K562 (cell line): ENCODE results near the gene MYL1. TPM values are rescaled to one million over a fixed set of nuclear protein-coding genes. Genes with fewer than 3 reads are reported as not detected.

Source experiments
- ATAC-seq: fragments of 200-7000 bp; cut with Tn5 transposase; 3 replicates; pipeline ENCODE4 v1.9.1; 2020; ENCODE audit warnings: moderate library complexity
- BruUV-seq: library from RNA; stranded (reverse); fragments of 400-500 nt; replicated peaks from 2 replicates; lab custom pipeline; 2021; lab: Mats Ljungman, UMichigan
- CTCF ChIA-PET: fragments of 300-600 bp; formaldehyde crosslinking; extraction: SDS; loops from one replicate; lab custom pipeline; 2021; ENCODE audit warnings: low intra/inter-chr PET ratio; lab: Yijun Ruan, JAX
- POLR2A ChIA-PET: fragments of 300-600, 350-650 bp; sonication (Branson Sonifier 250); formaldehyde crosslinking; extraction: SDS; loops from one replicate; lab custom pipeline; 2021; ENCODE audit warnings: antibody characterized with exemption, inconsistent platforms; lab: Yijun Ruan, JAX
- DNase-seq, 4 experiments: peaks; one replicate each; pipeline versions ENCODE4 v3.0.0 to v3.0.0-alpha.2; 2011 to 2018; ENCODE audit warnings: low spot score in 3 of 4, mixed read lengths in 3 of 4; ENCODE audit errors: extremely low read depth in 1 of 4
- FAIRE-seq: peaks from 2 replicates; lab custom pipeline; 2011; peaks lifted over from hg19 to GRCh38; lab: Jason Lieb, UNC
- H2AFZ ChIP-seq: 2 replicates; pipeline ENCODE4 v1.6.0; 2011; ENCODE audit warnings: low read depth, low read length, control low read depth, inconsistent platforms
- H3K27ac ChIP-seq: fragments of 200-600 bp; 3 replicates; pipeline ENCODE4 v1.8.0; 2011; ENCODE audit warnings: low read depth, mild to moderate bottlenecking, control low read depth, inconsistent platforms, low read length, moderate library complexity, mixed read lengths; ENCODE audit errors: extremely low read depth
- H3K27me3 ChIP-seq, 2 experiments: fragments of 300-600 bp in 1 of 2; 2 replicates in 1 of 2; 3 replicates in 1 of 2; pipeline versions ENCODE4 v1.6.0 to v1.8.0; 2011; ENCODE audit warnings: inconsistent platforms in 2 of 2, low read length in 2 of 2, mild to moderate bottlenecking in 1 of 2, mixed read lengths in 1 of 2, moderate library complexity in 1 of 2; ENCODE audit not compliant: control insufficient read depth in 2 of 2, insufficient read depth in 2 of 2
- H3K36me3 ChIP-seq: fragments of 300-600 bp; 3 replicates; pipeline ENCODE4 v1.8.0; 2011; ENCODE audit warnings: mild to moderate bottlenecking, low read length, inconsistent platforms; ENCODE audit not compliant: control insufficient read depth, insufficient read depth
- H3K4me1 ChIP-seq, 2 experiments: fragments of 200-600 bp in 1 of 2; replicated peaks in 1 of 2; 2 replicates in 1 of 2; 3 replicates in 1 of 2; pipeline versions ENCODE4 v1.5.1 to v1.8.0; 2011; ENCODE audit warnings: inconsistent platforms in 2 of 2, low read length in 2 of 2, mild to moderate bottlenecking in 1 of 2, mixed read lengths in 1 of 2, moderate library complexity in 1 of 2; ENCODE audit not compliant: control insufficient read depth in 2 of 2, insufficient read depth in 2 of 2
- H3K4me2 ChIP-seq: 2 replicates; pipeline ENCODE4 v1.6.1; 2011; ENCODE audit warnings: low read length, control low read depth, inconsistent platforms, mixed read lengths; ENCODE audit not compliant: insufficient read depth
- H3K4me3 ChIP-seq: fragments of 200-600 bp; sonication (generic), shearing (Covaris generic); 2 replicates; pipeline ENCODE4 v1.5.1; 2016; ENCODE audit warnings: control low read depth, inconsistent platforms
- H3K79me2 ChIP-seq: fragments of 200-600 bp; 3 replicates; pipeline ENCODE4 v1.8.0; 2011; ENCODE audit warnings: low read length, inconsistent platforms; ENCODE audit not compliant: control insufficient read depth, insufficient read depth
- H3K9ac ChIP-seq, 2 experiments: 2 replicates each; pipeline versions ENCODE4 v1.6.0 to v1.6.1; 2011; ENCODE audit warnings: low read depth in 2 of 2, low read length in 2 of 2, control low read depth in 1 of 2, inconsistent platforms in 1 of 2, mild to moderate bottlenecking in 1 of 2, mixed read lengths in 1 of 2; ENCODE audit not compliant: insufficient read depth in 1 of 2
- H3K9me1 ChIP-seq: one replicate; pipeline ENCODE4 v1.6.0; 2011; ENCODE audit warnings: inconsistent platforms, mild to moderate bottlenecking, low read length, moderate library complexity; ENCODE audit not compliant: control insufficient read depth, insufficient read depth
- H3K9me3 ChIP-seq: replicated peaks from 2 replicates; pipeline ENCODE4 v1.5.1; 2011; ENCODE audit warnings: low read depth, low read length, inconsistent platforms; ENCODE audit not compliant: control insufficient read depth, insufficient read depth
- H4K20me1 ChIP-seq: replicated peaks from 2 replicates; pipeline ENCODE4 v1.6.1; 2011; ENCODE audit warnings: low read length, inconsistent platforms, mixed read lengths; ENCODE audit not compliant: control insufficient read depth, insufficient read depth
- BCLAF1 ChIP-seq, 2 experiments: fragments of 450-650 bp in 1 of 2; IDR thresholded peaks; 2 replicates each; pipeline ENCODE4 v1.6.1; 2011 to 2017; ENCODE audit warnings: low read depth in 2 of 2, antibody characterized with exemption in 1 of 2, borderline replicate concordance in 1 of 2, low read length in 1 of 2, mild to moderate bottlenecking in 1 of 2, mixed read lengths in 1 of 2; ENCODE audit not compliant: control insufficient read depth in 1 of 2
- CSDE1 ChIP-seq, 2 experiments: fragments of 450-650 bp; IDR thresholded peaks; 2 replicates each; pipeline ENCODE4 v1.6.1; 2016; ENCODE audit warnings: mild to moderate bottlenecking in 1 of 2
- EHMT2 ChIP-seq: fragments of 450-650 bp; IDR thresholded peaks from 2 replicates; pipeline ENCODE4 v1.6.1; 2018; ENCODE audit warnings: antibody characterized with exemption
- HDAC8 ChIP-seq: fragments of 450-650 bp; IDR thresholded peaks from 2 replicates; pipeline ENCODE4 v1.6.1; 2016; ENCODE audit warnings: mild to moderate bottlenecking, missing genetic modification characterization, moderate library complexity, missing compliant biosample characterization
- JUN ChIP-seq, 2 experiments: sonication (generic) in 1 of 2; formaldehyde crosslinking in 1 of 2; IDR thresholded peaks; 2 replicates each; pipeline versions ENCODE4 v1.6.1 to v1.8.0; 2012 to 2022; ENCODE audit warnings: borderline replicate concordance in 2 of 2, mild to moderate bottlenecking in 2 of 2, improper control_type of control experiment in 1 of 2, low read depth in 1 of 2, low read length in 1 of 2, missing genetic modification reagents in 1 of 2
- KLF16 ChIP-seq: IDR thresholded peaks from 2 replicates; pipeline ENCODE4 v1.6.1; 2016; ENCODE audit warnings: antibody characterized with exemption
- MAFG ChIP-seq: fragments of 450-650 bp; conservative IDR thresholded peaks from 2 replicates; pipeline ENCODE4 v1.6.1; 2016; ENCODE audit warnings: missing genetic modification characterization, missing compliant biosample characterization
- PRMT5 ChIP-seq: sonication (generic); formaldehyde crosslinking; IDR thresholded peaks from 2 replicates; pipeline ENCODE4 v1.5.0; 2020; ENCODE audit warnings: missing genetic modification reagents
- ZNF133 ChIP-seq: fragments of 250-450 bp; sonication (Bioruptor Pico); IDR thresholded peaks from 2 replicates; pipeline ENCODE4 v1.4.0; 2020; ENCODE audit warnings: mild to moderate bottlenecking
- WGBS: fragments of 100-300 bp; shearing (Covaris generic); methylation state at CpG from one replicate; pipeline ENCODE4 v1.1.6; 2016; ENCODE audit warnings: low coverage, mixed read lengths; ENCODE audit not compliant: insufficient coverage; ENCODE audit errors: missing lambda C conversion rate; 5-methylcytosine and 5-hydroxymethylcytosine counted together
- in situ Hi-C: fragments of 300-500 bp; cut with MboI; formaldehyde crosslinking; loops from 4 replicates; pipeline ENCODE4 v1.15.0; 2018; ENCODE audit warnings: inconsistent platforms, mixed read lengths
- intact Hi-C: fragments of 100-400 bp; cut with micrococcal nuclease; formaldehyde crosslinking; loops from 2 replicates; pipeline ENCODE4 v1.14.2; 2022
- polyA plus RNA-seq, 8 experiments: library from polyadenylated mRNA; depleted of rRNA in 4 of 8; stranded (reverse) in 5 of 8; unstranded in 3 of 8; fragments of >200 nt; fragmentation: Nextera tagmentation in 2 of 8; fragmentation: Illumina TruSeq in 1 of 8; extraction: Ambion mirVana in 2 of 8; extraction: Trizol in 1 of 8; gene quantifications; 2 replicates each; pipeline versions ENCODE4 v1.2.1 to v1.2.3, GENCODE V29; 2011 to 2014; ENCODE audit warnings: inconsistent platforms in 1 of 8, missing spikeins in 1 of 8
- total RNA-seq, 7 experiments: library from RNA; depleted of rRNA in 6 of 7; stranded (reverse); fragments of >200 nt in 6 of 7; fragmentation: Illumina TruSeq in 2 of 7; extraction: Trizol in 2 of 7; gene quantifications; 2 replicates each; pipeline versions ENCODE4 v1.2.1 to v1.2.3, GENCODE V29; 2011 to 2021; ENCODE audit warnings: low replicate concordance in 1 of 7

The MYL1 gene
- total and polyA plus RNA-seq, 9 of the 15 experiments (the other 6 are each of a cell fraction or from before 2014, with no cell fraction given): not detected

DNA sequence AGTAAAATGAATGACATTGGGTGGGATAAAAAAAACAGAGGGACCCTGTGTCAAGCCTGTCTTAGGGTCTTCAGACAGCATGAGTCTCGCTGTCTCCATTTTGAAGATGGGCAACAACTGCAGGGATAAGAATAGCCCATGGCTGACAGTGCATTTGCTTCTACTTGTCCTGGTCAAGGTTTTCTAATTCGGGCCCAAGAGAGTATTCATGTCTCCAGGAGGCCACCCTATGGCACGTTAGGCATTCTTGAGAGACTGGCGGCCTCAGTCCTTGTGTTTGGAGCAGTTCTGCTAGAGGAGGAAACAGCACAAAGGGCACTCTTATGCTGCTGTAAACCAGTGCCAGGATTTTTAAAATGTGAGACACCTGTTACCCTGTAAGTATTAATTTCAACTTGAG lies 9.5 kb upstream of the MYL1 start:
- Histone ChIP-seq H3K4me1 (no peaks in the 10 kb centered on the region), H3K9me3 (no peaks in the 10 kb centered on the region), H3K36me3 (no peaks in the 10 kb centered on the region), H3K9me1 (no peaks in the 10 kb centered on the region), H3K9ac (no peak overlapping the region), H3K27me3 (no peaks in the 10 kb centered on the region), H3K79me2 (no peaks in the 10 kb centered on the region), H2AFZ (no peak overlapping the region), H4K20me1 (no peaks in the 10 kb centered on the region), H3K4me3 (no peak overlapping the region), H3K4me2 (no peak overlapping the region), H3K27ac (no peak overlapping the region)
- in situ Hi-C loops (no loop called here), intact Hi-C loops (no loop called here)
- CTCF ChIA-PET: no interaction called here
- no peak for TF ChIP-seq ZNF133 (CRISPR knock-in tag)
- TF ChIP-seq CSDE1 (IDR thresholded peaks at IDR 0.05): no peak
- TF ChIP-seq KLF16: no peak
- TF ChIP-seq MAFG (tag): no peak
- TF ChIP-seq BCLAF1 (IDR thresholded peaks at IDR 0.05; ENCODE audit: borderline replicate concordance in 1 of 2, control insufficient read depth in 1 of 2, low read depth in 2 of 2, low read length in 1 of 2): no peak
- no peak for TF ChIP-seq EHMT2
- TF ChIP-seq PRMT5 (CRISPR knock-in tag): no peak
- no peak for TF ChIP-seq HDAC8 (tag)
- TF ChIP-seq JUN (IDR thresholded peaks at IDR 0.05; ENCODE audit: borderline replicate concordance, low read depth, low read length): no peak
- no peak for TF ChIP-seq JUN (CRISPR knock-in tag; IDR thresholded peaks at IDR 0.05; ENCODE audit: borderline replicate concordance)
- POLR2A ChIA-PET: no interaction called here
- DNase-seq (no peak), ATAC-seq (no peak), FAIRE-seq (no peak)
- no TSS peak for BruUV-seq
- WGBS: 0% methylated on average over 4 of the region's 4 CpGs
